HCT116 (cell line): ENCODE results near the gene TRIM10. TPM values are rescaled to one million over a fixed set of nuclear protein-coding genes. Genes with fewer than 3 reads are reported as not detected.

ENCODE experiments used
- ATAC-seq: fragments of 200-7000 bp; cut with Tn5 transposase; 2 replicates; pipeline ENCODE4 v1.9.1; 2020; ENCODE audit warnings: mild to moderate bottlenecking, moderate library complexity
- BruUV-seq: library from RNA; stranded (reverse); fragments of 400-500 nt; replicated peaks from 2 replicates; lab custom pipeline; 2021; lab: Mats Ljungman, UMichigan
- CTCF ChIA-PET: fragments of 300-600 bp; sonication (Branson Sonifier 250); formaldehyde crosslinking; loops from one replicate; lab custom pipeline; 2021; ENCODE audit warnings: antibody characterized with exemption; lab: Charles Lee
- POLR2A ChIA-PET: fragments of 300-600, 350-600 bp; sonication (Branson Sonifier 250); formaldehyde crosslinking; loops from one replicate; lab custom pipeline; 2021; ENCODE audit warnings: antibody characterized with exemption; lab: Charles Lee
- RAD21 ChIA-PET, 2 experiments: fragments of 300-600 bp; sonication (Branson Sonifier 250); formaldehyde crosslinking; loops; one replicate each; lab custom pipeline; 2023; ENCODE audit warnings: low total read pairs in 2 of 2; ENCODE audit not compliant: uncharacterized antibody in 2 of 2, unreplicated experiment in 2 of 2, low non-redundant PET in 1 of 2; lab: Charles Lee
- DNase-seq: peaks from one replicate; pipeline ENCODE4 v3.0.0-alpha.2; 2010; ENCODE audit warnings: low read depth, low spot score
- H2AFZ ChIP-seq: fragments of 200-600 bp; shearing (Covaris generic), sonication (generic); 2 replicates; pipeline ENCODE4 v1.6.1; 2017; ENCODE audit warnings: low read depth, mixed run types, mixed read lengths, antibody characterized with exemption, low read length; ENCODE audit not compliant: poor library complexity, severe bottlenecking
- H3K27ac ChIP-seq: 2 replicates; pipeline ENCODE4 v1.5.1; 2012; ENCODE audit warnings: low read depth, low read length
- H3K27me3 ChIP-seq: fragments of 200-600 bp; sonication (generic); 2 replicates; pipeline ENCODE4 v1.6.1; 2016; ENCODE audit warnings: mixed run types, low read length, mixed read lengths; ENCODE audit not compliant: insufficient read depth
- H3K36me3 ChIP-seq, 2 experiments: fragments of 200-500 bp in 1 of 2; fragments of 200-600 bp in 1 of 2; sonication (Bioruptor generic) in 1 of 2; sonication (generic) in 1 of 2; 2 replicates each; pipeline versions ENCODE4 v1.5.1 to v1.6.1; 2014 to 2016; ENCODE audit warnings: low read length in 2 of 2, inconsistent platforms in 1 of 2, mixed read lengths in 1 of 2, mixed run types in 1 of 2; ENCODE audit not compliant: insufficient read depth in 2 of 2, control insufficient read depth in 1 of 2
- H3K4me1 ChIP-seq, 2 experiments: fragments of 200-600 bp in 1 of 2; sonication (generic) in 1 of 2; 2 replicates each; pipeline versions ENCODE4 v1.5.1 to v1.6.1; 2012 to 2017; ENCODE audit warnings: low read length in 2 of 2, inconsistent platforms in 1 of 2, mild to moderate bottlenecking in 1 of 2, mixed read lengths in 1 of 2, mixed run types in 1 of 2, moderate library complexity in 1 of 2; ENCODE audit not compliant: insufficient read depth in 2 of 2, control insufficient read depth in 1 of 2
- H3K4me2 ChIP-seq: fragments of 200-600 bp; sonication (generic); 2 replicates; pipeline ENCODE4 v1.6.1; 2017; ENCODE audit warnings: mixed run types, low read length, mixed read lengths
- H3K4me3 ChIP-seq, 2 experiments: fragments of 200-600 bp in 1 of 2; sonication (generic) in 1 of 2; replicated peaks in 1 of 2; 2 replicates each; pipeline ENCODE4 v1.5.1; 2011 to 2016; ENCODE audit warnings: low read length in 2 of 2, control low read depth in 1 of 2, low read depth in 1 of 2, mild to moderate bottlenecking in 1 of 2, mixed read lengths in 1 of 2, mixed run types in 1 of 2
- H3K79me2 ChIP-seq: fragments of 200-600 bp; sonication (generic); 2 replicates; pipeline ENCODE4 v1.6.1; 2017; ENCODE audit warnings: mild to moderate bottlenecking, mixed run types, low read length, moderate library complexity, mixed read lengths; ENCODE audit not compliant: insufficient read depth
- H3K9ac ChIP-seq: fragments of 200-600 bp; sonication (generic); 2 replicates; pipeline ENCODE4 v1.6.1; 2016; ENCODE audit warnings: low read length, mixed read lengths
- H3K9me2 ChIP-seq: fragments of 200-600 bp; sonication (generic), shearing (Covaris generic); 2 replicates; pipeline ENCODE4 v1.6.1; 2017; ENCODE audit warnings: mixed run types, mild to moderate bottlenecking, moderate library complexity; ENCODE audit not compliant: insufficient read depth
- H3K9me3 ChIP-seq, 2 experiments: fragments of 200-500 bp in 1 of 2; fragments of 200-600 bp in 1 of 2; sonication (Bioruptor generic) in 1 of 2; sonication (generic) in 1 of 2; 2 replicates each; pipeline ENCODE4 v1.6.1; 2014 to 2017; ENCODE audit warnings: low read length in 2 of 2, mixed read lengths in 2 of 2, inconsistent platforms in 1 of 2, low read depth in 1 of 2, mild to moderate bottlenecking in 1 of 2, mixed run types in 1 of 2, moderate library complexity in 1 of 2; ENCODE audit not compliant: control insufficient read depth in 1 of 2, insufficient read depth in 1 of 2
- H4K20me1 ChIP-seq: fragments of 200-600 bp; sonication (generic), shearing (Covaris generic); 2 replicates; pipeline ENCODE4 v1.6.1; 2017; ENCODE audit warnings: mixed run types, mild to moderate bottlenecking, moderate library complexity; ENCODE audit not compliant: insufficient read depth
- CBX3 ChIP-seq: IDR thresholded peaks from 2 replicates; pipeline ENCODE4 v1.6.1; 2012; ENCODE audit warnings: low read depth
- CTCF ChIP-seq, 3 experiments: fragments of 200-600 bp in 1 of 3; sonication (generic) in 1 of 3; IDR thresholded peaks in 2 of 3; conservative IDR thresholded peaks in 1 of 3; 2 replicates each; pipeline ENCODE4 v1.5.1; 2012 to 2017; ENCODE audit warnings: low read depth in 2 of 3, low read length in 2 of 3, antibody characterized with exemption in 1 of 3, borderline replicate concordance in 1 of 3, control low read depth in 1 of 3, mild to moderate bottlenecking in 1 of 3, mixed read lengths in 1 of 3, mixed run types in 1 of 3, moderate library complexity in 1 of 3; ENCODE audit not compliant: insufficient read depth in 1 of 3
- EGR1 ChIP-seq: IDR thresholded peaks from 2 replicates; pipeline ENCODE4 v1.6.1; 2012; ENCODE audit warnings: low read depth
- ELF1 ChIP-seq: IDR thresholded peaks from 2 replicates; pipeline ENCODE4 v1.6.1; 2012; ENCODE audit warnings: low read depth, borderline replicate concordance
- EZH2 ChIP-seq: fragments of 200-600 bp; sonication (generic); IDR thresholded peaks from 2 replicates; pipeline ENCODE4 v1.6.1; 2017; ENCODE audit warnings: antibody characterized with exemption, mixed run types
- EZH2phosphoT487 ChIP-seq: fragments of 200-600 bp; IDR thresholded peaks from 2 replicates; pipeline ENCODE4 v1.6.1; 2018; ENCODE audit warnings: antibody characterized with exemption, borderline replicate concordance
- FOSL1 ChIP-seq: IDR thresholded peaks from 2 replicates; pipeline ENCODE4 v1.6.1; 2012; ENCODE audit warnings: low read depth
- JUND ChIP-seq: IDR thresholded peaks from 2 replicates; pipeline ENCODE4 v1.6.1; 2012
- MAX ChIP-seq: IDR thresholded peaks from 2 replicates; pipeline ENCODE4 v1.6.1; 2012
- POLR2A ChIP-seq: IDR thresholded peaks from 2 replicates; pipeline ENCODE4 v1.7.0; 2011; ENCODE audit warnings: borderline replicate concordance; ENCODE audit not compliant: insufficient read depth, insufficient read length; ENCODE audit errors: extremely low read depth
- POLR2AphosphoS5 ChIP-seq: IDR thresholded peaks from 2 replicates; pipeline ENCODE4 v1.6.1; 2011; ENCODE audit warnings: mild to moderate bottlenecking, low read depth, low read length, moderate library complexity
- RAD21 ChIP-seq: IDR thresholded peaks from 2 replicates; pipeline ENCODE4 v1.6.1; 2012; ENCODE audit warnings: low read depth, mild to moderate bottlenecking
- SIN3A ChIP-seq: IDR thresholded peaks from 2 replicates; pipeline ENCODE4 v1.6.1; 2012; ENCODE audit warnings: low read depth
- SP1 ChIP-seq: IDR thresholded peaks from 2 replicates; pipeline ENCODE4 v1.6.1; 2012; ENCODE audit warnings: low read depth
- SRF ChIP-seq: IDR thresholded peaks from 2 replicates; pipeline ENCODE4 v1.6.1; 2012; ENCODE audit warnings: low read depth
- TCF7L2 ChIP-seq: IDR thresholded peaks from 2 replicates; pipeline ENCODE4 v1.7.0; 2011; ENCODE audit warnings: borderline replicate concordance, inconsistent platforms; ENCODE audit not compliant: insufficient read depth, insufficient read length; ENCODE audit errors: extremely low read depth
- ZFX ChIP-seq: fragments of 450-650 bp; IDR thresholded peaks from 2 replicates; pipeline ENCODE4 v1.6.1; 2017
- ZNF274 ChIP-seq: fragments of 200-500 bp; sonication (Bioruptor generic); IDR thresholded peaks from 2 replicates; pipeline ENCODE4 v1.6.1; 2014; ENCODE audit warnings: mild to moderate bottlenecking, low read depth, low read length, inconsistent platforms
- intact Hi-C: fragments of 100-400 bp; cut with micrococcal nuclease; formaldehyde crosslinking; loops from 2 replicates; pipeline ENCODE4 v1.10.0; 2022
- total RNA-seq: library from RNA; stranded (reverse); gene quantifications from one replicate; pipeline ENCODE4 v1.2.1, GENCODE V29; 2021; ENCODE audit not compliant: unreplicated experiment
- TF ChIP-seq, protein P1 (sequence below): IDR thresholded peaks from 2 replicates; pipeline ENCODE4 v1.6.1; 2011; ENCODE audit warnings: mild to moderate bottlenecking, low read length, moderate library complexity; ENCODE audit not compliant: insufficient replicate concordance; ENCODE audit errors: extremely low read depth

The TRIM10 gene
- total RNA-seq, 1 experiment from 2014 or later, result 0.98 TPM

DNA sequence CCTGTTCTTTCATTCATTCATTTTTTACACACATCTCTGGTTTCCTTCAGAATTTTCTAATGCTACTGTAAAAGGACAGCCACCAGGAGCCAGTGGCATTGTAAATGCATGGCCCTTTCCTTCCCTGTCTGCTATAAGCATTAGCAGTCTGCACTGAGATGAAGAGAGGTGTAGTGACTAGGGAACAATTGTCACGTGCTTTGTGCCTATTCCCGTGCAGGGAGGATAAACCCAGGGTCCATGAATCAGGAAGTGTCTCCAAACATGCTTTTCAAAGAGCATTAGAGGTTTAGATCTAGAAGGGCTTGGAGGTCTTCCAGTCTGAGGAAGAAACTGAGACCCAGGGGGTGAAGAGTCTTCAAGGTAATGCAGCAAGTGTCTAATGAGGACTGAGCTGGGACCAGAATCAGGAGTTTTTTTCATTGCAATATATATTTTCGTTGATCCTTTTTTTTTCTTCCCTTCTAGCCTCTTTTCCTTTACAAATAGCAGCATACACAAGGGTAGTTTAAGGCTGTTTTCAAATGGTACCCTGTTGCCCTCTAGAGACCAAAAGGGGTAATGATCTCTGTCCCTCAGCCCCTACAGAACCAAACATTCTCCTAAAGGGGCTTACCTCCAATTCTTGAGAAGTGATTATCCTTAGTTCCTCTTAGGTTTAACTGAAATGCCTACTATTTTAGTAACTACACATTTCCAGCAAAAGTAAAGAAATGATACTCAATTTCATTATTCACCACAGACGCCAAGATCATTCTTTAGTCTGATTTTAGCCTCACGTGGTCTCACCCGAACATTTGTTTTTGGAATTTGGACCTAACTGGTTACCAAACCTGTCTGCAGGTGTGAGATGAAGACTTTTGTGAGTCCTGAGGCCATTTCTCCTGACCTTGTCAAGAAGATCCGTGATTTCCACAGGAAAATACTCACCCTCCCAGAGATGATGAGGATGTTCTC is 8.9 kb upstream of the TRIM10 start:
- Histone ChIP-seq H3K36me3 (no peaks in the 10 kb centered on the region), H3K9me2 (no peaks in the 10 kb centered on the region), H3K9ac (no peak overlapping the region), H4K20me1 (no peaks in the 10 kb centered on the region), H3K4me2 (no peak overlapping the region), H3K27ac (no peak overlapping the region), H2AFZ (no peak overlapping the region), H3K4me3 (no peak overlapping the region), H3K27me3 (no peaks in the 10 kb centered on the region), H3K9me3 (no peaks in the 10 kb centered on the region), H3K4me1 (no peaks in the 10 kb centered on the region), H3K79me2 (no peaks in the 10 kb centered on the region)
- ATAC-seq (peak; percentile 99), DNase-seq (peak; percentile 51)
- ChIA-PET RAD21 (no interaction called here), CTCF (no interaction called here), POLR2A (no interaction called here)
- intact Hi-C loops, result loop anchor here (1.0 to 10.0 kb wide), 3 partner anchors 67 to 322 kb away; no protein-coding TSS in a partner anchor
- BruUV-seq, result no TSS peak
- no peak for TF ChIP-seq SP1
- TF ChIP-seq EGR1, result no peak
- TF ChIP-seq CTCF (IDR thresholded peaks at IDR 0.05 in 2 of 3, conservative IDR thresholded peaks at IDR 0.05 in 1 of 3; ENCODE audit: borderline replicate concordance in 1 of 3, insufficient read depth in 1 of 3, low read depth in 2 of 3, low read length in 2 of 3), result peak; percentile 83 to 89 (median 88)
- no peak for TF ChIP-seq SIN3A
- no peak for TF ChIP-seq SRF
- peak; percentile 66; the same call in 1 of the 2 replicates for TF ChIP-seq CBX3
- no peak for TF ChIP-seq POLR2AphosphoS5
- TF ChIP-seq ZFX, result no peak
- TF ChIP-seq RAD21, result peak; percentile 93
- no peak for TF ChIP-seq FOSL1
- TF ChIP-seq POLR2A, result no peak
- TF ChIP-seq JUND, result no peak
- no peak for TF ChIP-seq EZH2phosphoT487
- no peak for TF ChIP-seq TCF7L2
- TF ChIP-seq EZH2, result no peak
- no peak for TF ChIP-seq ZNF274
- no peak for TF ChIP-seq MAX
- TF ChIP-seq, protein P1, sequence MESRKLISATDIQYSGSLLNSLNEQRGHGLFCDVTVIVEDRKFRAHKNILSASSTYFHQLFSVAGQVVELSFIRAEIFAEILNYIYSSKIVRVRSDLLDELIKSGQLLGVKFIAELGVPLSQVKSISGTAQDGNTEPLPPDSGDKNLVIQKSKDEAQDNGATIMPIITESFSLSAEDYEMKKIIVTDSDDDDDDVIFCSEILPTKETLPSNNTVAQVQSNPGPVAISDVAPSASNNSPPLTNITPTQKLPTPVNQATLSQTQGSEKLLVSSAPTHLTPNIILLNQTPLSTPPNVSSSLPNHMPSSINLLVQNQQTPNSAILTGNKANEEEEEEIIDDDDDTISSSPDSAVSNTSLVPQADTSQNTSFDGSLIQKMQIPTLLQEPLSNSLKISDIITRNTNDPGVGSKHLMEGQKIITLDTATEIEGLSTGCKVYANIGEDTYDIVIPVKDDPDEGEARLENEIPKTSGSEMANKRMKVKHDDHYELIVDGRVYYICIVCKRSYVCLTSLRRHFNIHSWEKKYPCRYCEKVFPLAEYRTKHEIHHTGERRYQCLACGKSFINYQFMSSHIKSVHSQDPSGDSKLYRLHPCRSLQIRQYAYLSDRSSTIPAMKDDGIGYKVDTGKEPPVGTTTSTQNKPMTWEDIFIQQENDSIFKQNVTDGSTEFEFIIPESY, result no peak
- TF ChIP-seq ELF1, result no peak
